Type B pancreatic cell (in vitro differentiated cells): Measurements from ENCODE around the gene SREK1IP1. TPM values are rescaled to one million over a fixed set of nuclear protein-coding genes. Genes with fewer than 3 reads are reported as not detected.
"Not testable (repeated sequence)": the region's sequence is repeated elsewhere in the genome, so short reads cannot be mapped to it uniquely, and the experiment has no call there.

Source experiments
- DNase-seq: peaks from one replicate; pipeline ENCODE4 v3.0.0; 2021; ENCODE audit warnings: mixed read lengths; ENCODE audit not compliant: unreplicated experiment; ENCODE audit errors: extremely low spot score
- H3K27ac Mint-ChIP-seq: 2 replicates; pipeline ENCODE4 v1.8.0; 2021; ENCODE audit warnings: mild to moderate bottlenecking, mixed read lengths
- H3K27me3 Mint-ChIP-seq: 2 replicates; pipeline ENCODE4 v1.8.0; 2021; ENCODE audit warnings: mixed read lengths
- H3K36me3 Mint-ChIP-seq: 2 replicates; pipeline ENCODE4 v1.8.0; 2021; ENCODE audit warnings: mixed read lengths
- H3K4me1 Mint-ChIP-seq: one replicate; pipeline ENCODE4 v1.8.0; 2021; ENCODE audit warnings: mixed read lengths; ENCODE audit not compliant: unreplicated experiment
- H3K4me3 Mint-ChIP-seq: 2 replicates; pipeline ENCODE4 v1.8.0; 2021; ENCODE audit warnings: mild to moderate bottlenecking, mixed read lengths
- H3K9me3 Mint-ChIP-seq: 2 replicates; pipeline ENCODE4 v1.8.0; 2021; ENCODE audit warnings: mixed read lengths
- CTCF ChIP-seq: fragments of 200-600 bp; sonication (generic); conservative IDR thresholded peaks from 2 replicates; pipeline ENCODE4 v1.5.0; 2021; ENCODE audit warnings: antibody characterized with exemption, mild to moderate bottlenecking
- total RNA-seq: library from RNA; stranded (reverse); gene quantifications from 2 replicates; pipeline ENCODE4 v1.2.1, GENCODE V29; 2021; ENCODE audit warnings: low replicate concordance

SREK1IP1 gene
- total RNA-seq, 1 donor from 2014 or later: 25.9 TPM

- Mint-ChIP-seq H3K27me3 (no peaks in the 10 kb centered on the region), H3K4me3 (no peak overlapping the region), H3K4me1 (no peaks in the 10 kb centered on the region), H3K9me3 (no peaks in the 10 kb centered on the region), H3K27ac (no peak overlapping the region), H3K36me3 (peaks cover 14% of the 10 kb centered on the region)
- DNase-seq: no peak
- no peak for TF ChIP-seq CTCF
These were observed 45.9 kb downstream of the SREK1IP1 start for GRCh38 chr5:64722588-64722987.

DNA sequence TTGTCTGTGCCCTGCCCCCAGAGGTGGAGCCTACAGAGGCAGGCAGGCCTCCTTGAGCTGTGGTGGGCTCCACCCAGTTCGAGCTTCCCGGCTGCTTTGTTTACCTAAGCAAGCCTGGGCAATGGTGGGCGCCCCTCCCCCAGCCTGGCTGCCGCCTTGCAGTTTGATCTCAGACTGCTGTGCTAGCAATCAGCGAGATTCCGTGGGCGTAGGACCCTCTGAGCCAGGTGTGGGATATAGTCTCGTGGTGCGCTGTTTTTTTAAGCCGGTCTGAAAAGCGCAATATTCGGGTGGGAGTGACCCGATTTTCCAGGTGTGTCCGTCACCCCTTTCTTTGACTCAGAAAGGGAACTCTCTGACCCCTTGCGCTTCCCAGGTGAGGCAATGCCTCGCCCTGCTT, 54.0 kb downstream of the SREK1IP1 start:
- not testable (repeated sequence) for H3K4me1 Mint-ChIP-seq, DNase-seq, H3K9me3 Mint-ChIP-seq, H3K27me3 Mint-ChIP-seq, H3K4me3 Mint-ChIP-seq, H3K27ac Mint-ChIP-seq, H3K36me3 Mint-ChIP-seq

GRCh38 chr5:64707191-64707590, 61.3 kb downstream of the SREK1IP1 start:
- H3K4me1 Mint-ChIP-seq: no peaks in the 10 kb centered on the region

DNA sequence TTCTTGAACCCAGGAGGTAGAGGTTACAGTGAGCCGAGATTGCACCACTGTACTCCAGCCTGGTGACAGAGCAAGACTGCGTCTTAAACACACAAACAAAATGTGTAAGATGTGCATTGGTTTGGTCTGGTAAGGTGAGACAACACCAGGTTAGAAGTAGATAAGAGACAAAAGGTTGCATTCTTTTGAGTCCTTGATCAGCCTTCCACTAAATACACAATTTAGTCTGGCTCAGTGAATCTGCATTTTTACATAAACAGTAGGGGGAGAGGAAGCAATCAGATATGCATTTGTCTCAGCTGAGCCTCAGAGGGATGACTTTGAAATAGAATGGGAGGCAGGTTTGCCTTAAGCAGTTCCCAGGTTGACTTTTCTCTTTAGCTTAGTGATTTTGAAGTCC, 62.4 kb downstream of the SREK1IP1 start:
- not testable (repeated sequence) for H3K4me1 Mint-ChIP-seq, H3K9me3 Mint-ChIP-seq

More at GRCh38 chr5:64707191-64707590, 61.3 kb downstream of the SREK1IP1 start:
- H3K27me3 Mint-ChIP-seq: no peaks in the 10 kb centered on the region
- DNase-seq: no peak
- no peak overlapping the region for H3K27ac Mint-ChIP-seq
- H3K36me3 Mint-ChIP-seq: no peaks in the 10 kb centered on the region
- no peak overlapping the region for H3K4me3 Mint-ChIP-seq
- no peak for TF ChIP-seq CTCF
- H3K9me3 Mint-ChIP-seq: no peaks in the 10 kb centered on the region

GRCh38 chr5:64700765-64701164, 67.7 kb downstream of the SREK1IP1 start:
- DNase-seq: no peak
- Mint-ChIP-seq H3K27ac (no peak overlapping the region), H3K4me3 (no peak overlapping the region), H3K4me1 (no peaks in the 10 kb centered on the region), H3K9me3 (peaks cover 12% of the 10 kb centered on the region), H3K27me3 (no peaks in the 10 kb centered on the region), H3K36me3 (no peaks in the 10 kb centered on the region)
- TF ChIP-seq CTCF: no peak

More for the DNA sequence above, 62.4 kb downstream of the SREK1IP1 start:
- not testable (repeated sequence) for DNase-seq, H3K27ac Mint-ChIP-seq, H3K4me3 Mint-ChIP-seq, H3K27me3 Mint-ChIP-seq, H3K36me3 Mint-ChIP-seq

GRCh38 chr5:64696414-64696813, 72.1 kb downstream of the SREK1IP1 start:
- H3K27ac Mint-ChIP-seq, H3K4me1 Mint-ChIP-seq, H3K36me3 Mint-ChIP-seq, H3K4me3 Mint-ChIP-seq, DNase-seq: not testable (repeated sequence)
- peaks cover 12% of the 10 kb centered on the region for H3K9me3 Mint-ChIP-seq
- peaks cover 18% of the 10 kb centered on the region for H3K27me3 Mint-ChIP-seq

- TF ChIP-seq CTCF: no peak
- Mint-ChIP-seq H3K27me3 (peaks cover 40% of the 10 kb centered on the region), H3K36me3 (no peaks in the 10 kb centered on the region), H3K4me3 (no peak overlapping the region), H3K27ac (no peak overlapping the region), H3K9me3 (peaks cover 11% of the 10 kb centered on the region), H3K4me1 (no peaks in the 10 kb centered on the region)
- DNase-seq: no peak
These were observed 74.9 kb downstream of the SREK1IP1 start for GRCh38 chr5:64693636-64694035.
